GM12875 (cell line): ENCODE measurements around the gene SLC7A6OS.

ENCODE experiments used
- H3K4me3 ChIP-seq: one replicate; pipeline ENCODE4 v1.5.1; 2011; ENCODE audit warnings: low read depth, low read length, control low read depth
- TF ChIP-seq, protein P1 (sequence below): IDR thresholded peaks from 2 replicates; pipeline ENCODE4 v1.5.1; 2011; ENCODE audit warnings: low read depth, mild to moderate bottlenecking, control low read depth, inconsistent platforms, low read length, moderate library complexity, borderline replicate concordance; ENCODE audit not compliant: insufficient read depth

SLC7A6OS gene

DNA sequence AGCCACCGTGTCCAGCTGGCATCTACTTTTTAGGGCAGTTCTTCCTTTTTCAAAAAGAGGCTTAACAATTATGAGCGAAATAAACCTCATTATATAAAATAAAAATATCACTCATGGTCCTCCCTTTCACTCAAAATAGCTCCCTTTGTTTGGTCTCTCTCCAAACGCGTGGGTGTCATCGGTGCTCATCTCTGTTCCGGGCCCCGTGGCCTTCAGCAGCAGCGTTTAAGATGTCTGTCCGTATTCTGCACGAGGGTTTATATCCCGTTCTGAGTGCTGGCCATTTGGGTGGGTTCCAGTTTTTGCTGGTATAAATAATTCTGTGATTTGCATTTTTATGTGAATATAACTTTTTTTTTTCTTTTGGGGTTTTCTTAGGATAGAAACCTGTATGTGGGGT lies 33.5 kb upstream of the SLC7A6OS start:
- TF ChIP-seq, protein P1, sequence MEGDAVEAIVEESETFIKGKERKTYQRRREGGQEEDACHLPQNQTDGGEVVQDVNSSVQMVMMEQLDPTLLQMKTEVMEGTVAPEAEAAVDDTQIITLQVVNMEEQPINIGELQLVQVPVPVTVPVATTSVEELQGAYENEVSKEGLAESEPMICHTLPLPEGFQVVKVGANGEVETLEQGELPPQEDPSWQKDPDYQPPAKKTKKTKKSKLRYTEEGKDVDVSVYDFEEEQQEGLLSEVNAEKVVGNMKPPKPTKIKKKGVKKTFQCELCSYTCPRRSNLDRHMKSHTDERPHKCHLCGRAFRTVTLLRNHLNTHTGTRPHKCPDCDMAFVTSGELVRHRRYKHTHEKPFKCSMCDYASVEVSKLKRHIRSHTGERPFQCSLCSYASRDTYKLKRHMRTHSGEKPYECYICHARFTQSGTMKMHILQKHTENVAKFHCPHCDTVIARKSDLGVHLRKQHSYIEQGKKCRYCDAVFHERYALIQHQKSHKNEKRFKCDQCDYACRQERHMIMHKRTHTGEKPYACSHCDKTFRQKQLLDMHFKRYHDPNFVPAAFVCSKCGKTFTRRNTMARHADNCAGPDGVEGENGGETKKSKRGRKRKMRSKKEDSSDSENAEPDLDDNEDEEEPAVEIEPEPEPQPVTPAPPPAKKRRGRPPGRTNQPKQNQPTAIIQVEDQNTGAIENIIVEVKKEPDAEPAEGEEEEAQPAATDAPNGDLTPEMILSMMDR = no peak
- no peak overlapping the region for H3K4me3 ChIP-seq

DNA sequence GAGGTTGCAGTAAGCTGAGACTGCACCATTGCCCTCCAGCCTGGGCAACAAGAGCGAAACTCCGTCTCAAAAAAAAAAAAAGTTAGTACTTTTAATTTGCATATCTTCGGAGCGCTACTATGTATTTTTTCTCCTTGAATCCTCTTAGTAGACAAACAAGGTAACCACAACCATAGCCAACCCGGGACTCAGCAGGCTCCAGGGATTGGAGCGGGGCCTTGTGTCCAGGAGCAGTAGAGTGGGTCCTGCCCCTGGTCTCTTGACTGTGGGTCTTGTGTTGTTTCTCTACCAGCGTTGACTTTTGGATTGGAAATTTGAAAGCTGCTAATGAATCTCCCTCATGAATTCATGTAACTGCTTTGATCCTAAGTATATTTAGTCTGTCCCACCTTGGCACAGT lies 32.4 kb upstream of the SLC7A6OS start:
- TF ChIP-seq, protein P1 = no peak
- H3K4me3 ChIP-seq = no peak overlapping the region

DNA sequence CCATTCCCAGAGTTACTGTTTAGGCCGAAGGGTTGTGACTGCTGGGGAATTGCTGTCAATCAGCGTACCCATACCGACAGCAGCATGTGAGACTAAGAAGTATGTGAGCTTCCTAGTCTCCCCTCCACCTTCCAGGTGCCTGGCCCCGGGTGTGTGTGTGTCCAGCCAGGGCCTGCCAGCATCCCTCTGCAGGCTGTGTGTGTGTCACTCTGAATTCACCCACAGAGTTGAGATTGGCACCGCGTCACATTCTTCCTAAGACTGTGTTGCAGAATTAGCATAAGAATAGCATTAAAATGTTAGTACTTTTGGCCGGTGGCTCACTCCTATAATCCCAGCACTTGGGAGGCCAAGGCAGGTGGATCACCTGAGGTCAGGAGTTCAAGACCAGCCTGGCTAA lies 31.9 kb upstream of the SLC7A6OS start:
- H3K4me3 ChIP-seq = no peak overlapping the region
- TF ChIP-seq, protein P1 = no peak

DNA sequence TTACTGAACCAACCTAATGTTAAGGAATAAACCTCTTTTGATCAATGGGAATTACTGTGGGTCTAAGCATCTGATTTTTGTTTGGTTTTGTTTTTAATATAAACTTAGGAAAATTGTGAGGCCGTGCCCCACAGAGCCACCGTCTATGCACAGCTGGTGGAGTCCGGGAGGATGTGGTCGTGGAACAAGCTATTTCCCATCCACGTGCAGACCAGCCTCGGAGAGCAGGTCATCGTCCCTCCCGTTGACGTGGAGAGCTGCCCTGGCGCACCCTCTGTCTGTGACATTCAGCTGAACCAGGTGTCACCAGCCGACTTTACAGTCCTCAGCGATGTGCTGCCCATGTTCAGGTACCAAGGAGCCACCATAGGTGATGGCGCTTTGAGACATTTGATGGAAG lies 28.5 kb upstream of the SLC7A6OS start:
- TF ChIP-seq, protein P1 = no peak
- H3K4me3 ChIP-seq = no peak overlapping the region

DNA sequence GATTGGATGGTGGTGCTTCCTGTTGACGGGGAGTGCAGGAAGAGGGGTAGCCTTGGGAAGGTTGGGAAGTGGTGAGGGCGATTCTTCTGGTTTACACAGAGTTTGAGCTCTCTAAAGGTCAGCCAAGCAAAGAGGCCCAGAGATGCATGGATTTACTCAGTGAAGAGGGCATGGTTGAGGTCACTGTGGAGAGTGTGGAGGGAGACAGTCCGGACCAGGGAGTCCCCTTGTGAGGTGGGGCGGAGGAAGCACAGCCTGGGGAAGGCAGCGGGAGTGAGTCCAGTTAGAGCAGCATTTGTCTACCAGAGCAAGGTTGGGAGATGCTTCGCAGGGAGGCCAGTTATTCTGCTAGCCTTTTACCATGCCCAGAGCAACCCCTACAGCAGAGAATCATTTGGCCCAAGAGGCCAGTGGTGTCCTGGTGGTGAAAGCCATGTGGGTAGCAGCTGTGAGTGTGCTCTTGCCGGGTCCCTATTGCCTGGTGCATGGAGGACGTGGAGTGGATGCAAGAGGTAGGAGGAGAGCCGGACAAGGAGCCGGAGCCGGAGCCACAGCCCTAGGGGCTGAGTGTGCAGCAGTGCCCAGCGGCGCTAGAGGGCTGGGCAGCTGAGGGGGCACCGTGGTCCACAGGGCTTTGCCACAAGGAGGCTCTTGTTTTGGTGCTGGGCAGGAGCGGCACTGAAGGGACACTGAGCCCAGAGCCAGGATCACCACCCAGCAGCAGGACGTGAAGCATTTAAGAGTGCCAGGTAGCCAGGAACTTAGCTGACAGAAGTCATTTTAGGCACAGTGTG lies 27.8 kb upstream of the SLC7A6OS start:
- H3K4me3 ChIP-seq = no peak overlapping the region
- TF ChIP-seq, protein P1 = no peak

DNA sequence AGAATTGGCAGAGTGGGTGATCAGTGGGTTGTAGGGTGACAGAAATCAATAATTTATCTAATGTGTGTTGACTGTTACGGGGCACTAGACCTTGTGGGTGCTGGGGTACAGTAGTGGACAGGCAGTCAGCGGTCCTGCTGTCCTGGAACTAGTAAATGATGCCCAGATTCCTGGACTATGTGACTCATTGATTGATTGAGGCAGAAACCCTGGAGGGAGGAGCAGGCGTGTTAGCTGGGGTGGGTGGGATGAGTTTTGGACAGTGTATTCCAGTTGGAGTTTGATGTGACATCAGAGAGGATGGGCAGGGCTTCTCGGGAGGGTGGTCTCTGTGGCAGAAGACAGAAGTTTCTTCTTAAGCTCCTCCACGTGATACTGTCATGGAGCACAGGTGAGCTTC lies 24.4 kb upstream of the SLC7A6OS start:
- TF ChIP-seq, protein P1 = no peak

DNA sequence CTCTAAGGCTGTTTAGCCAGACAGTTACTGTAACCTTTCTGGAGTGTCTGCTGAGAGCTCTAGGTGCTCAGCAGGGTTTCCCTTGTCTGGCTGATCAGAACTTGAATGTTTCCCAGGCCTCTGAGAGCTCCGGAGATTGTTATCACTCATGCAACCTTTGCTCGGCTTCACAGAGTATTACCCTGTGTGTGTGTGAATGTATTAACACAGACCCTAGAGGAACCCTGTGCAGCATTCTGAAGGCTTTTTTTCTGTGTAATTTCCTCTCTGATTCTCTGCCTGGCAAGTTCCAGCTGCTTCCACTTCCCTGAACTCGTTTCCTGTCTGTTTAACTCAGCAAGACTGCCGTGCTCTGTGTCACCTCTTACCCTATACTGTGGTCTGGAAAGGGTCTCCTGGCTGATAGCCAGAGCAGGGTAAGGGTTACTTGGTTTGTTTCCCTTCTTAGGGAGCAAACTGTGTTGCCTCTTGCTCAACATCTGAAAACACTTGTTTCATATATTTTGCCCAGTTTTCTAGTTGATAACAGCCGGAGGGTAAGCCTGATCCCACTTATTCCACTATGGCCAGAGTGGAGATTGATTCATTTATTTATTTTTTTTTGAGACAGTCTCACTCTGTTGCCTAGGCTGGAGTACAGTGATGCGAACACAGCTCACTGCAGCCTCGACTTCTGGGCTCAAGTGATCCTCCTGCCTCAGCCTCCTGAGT lies 21.8 kb upstream of the SLC7A6OS start:
- TF ChIP-seq, protein P1 = no peak
- H3K4me3 ChIP-seq = no peak overlapping the region

More for the DNA sequence above, 24.4 kb upstream of the SLC7A6OS start:
- no peak overlapping the region for H3K4me3 ChIP-seq
